H1 (cell line): ENCODE results near the gene METAP1D. TPM values are rescaled to one million over a fixed set of nuclear protein-coding genes. Genes with fewer than 3 reads are reported as not detected.
A peak's percentile ranks its signal among the peaks of the same experiment; 100 is the strongest.

Source experiments
- CTCF ChIA-PET: fragments of 300-600 bp; sonication (Branson Sonifier 250); formaldehyde crosslinking; loops from one replicate; lab custom pipeline; 2021; ENCODE audit not compliant: partially characterized antibody; lab: Charles Lee
- POLR2A ChIA-PET: fragments of 300-600 bp; sonication (Branson Sonifier 250); formaldehyde crosslinking; loops from one replicate; lab custom pipeline; 2021; ENCODE audit warnings: inconsistent platforms; ENCODE audit not compliant: partially characterized antibody; lab: Charles Lee
- DNase-seq, 2 experiments: peaks; one replicate each; pipeline versions ENCODE4 v3.0.0 to v3.0.0-alpha.2; 2010 to 2022; ENCODE audit warnings: low spot score in 2 of 2, low read depth in 1 of 2, mixed read lengths in 1 of 2
- FAIRE-seq: peaks from 2 replicates; lab custom pipeline; 2011; peaks lifted over from hg19 to GRCh38; lab: Jason Lieb, UNC
- H2AFZ ChIP-seq: 2 replicates; pipeline ENCODE4 v1.8.1; 2012; ENCODE audit warnings: low read length, inconsistent platforms
- H2AK5ac ChIP-seq: 2 replicates; pipeline ENCODE4 v1.6.1; 2013; ENCODE audit warnings: low read depth, low read length
- H2BK120ac ChIP-seq: replicated peaks from 2 replicates; pipeline ENCODE3; 2013; ENCODE audit warnings: low read depth, low read length, inconsistent platforms
- H2BK12ac ChIP-seq: 2 replicates; pipeline ENCODE4 v1.6.1; 2013; ENCODE audit warnings: low read depth, low read length
- H2BK15ac ChIP-seq: 2 replicates; pipeline ENCODE4 v1.6.1; 2013; ENCODE audit warnings: low read length
- H2BK20ac ChIP-seq: 2 replicates; pipeline ENCODE4 v1.6.1; 2013; ENCODE audit warnings: low read length
- H2BK5ac ChIP-seq: 2 replicates; pipeline ENCODE4 v1.6.1; 2013; ENCODE audit warnings: low read depth, low read length
- H3K14ac ChIP-seq: 2 replicates; pipeline ENCODE4 v1.6.1; 2013; ENCODE audit warnings: inconsistent platforms; ENCODE audit not compliant: insufficient read length
- H3K18ac ChIP-seq: 2 replicates; pipeline ENCODE4 v1.6.1; 2013; ENCODE audit warnings: low read length; ENCODE audit errors: extremely low read depth
- H3K23ac ChIP-seq: 2 replicates; pipeline ENCODE4 v1.6.1; 2013; ENCODE audit warnings: inconsistent platforms; ENCODE audit not compliant: insufficient read length
- H3K23me2 ChIP-seq: 2 replicates; pipeline ENCODE4 v1.6.1; 2013; ENCODE audit warnings: low read depth, low read length
- H3K27ac ChIP-seq: 2 replicates; pipeline ENCODE4 v1.6.1; 2011; ENCODE audit warnings: low read depth, low read length, inconsistent platforms
- H3K27me3 ChIP-seq, 4 experiments: replicated peaks in 1 of 4; 1 replicate in 1 of 4; 2 replicates in 3 of 4; pipeline versions ENCODE4 v1.6.1 to v1.8.1; 2011 to 2013; ENCODE audit warnings: low read length in 3 of 4, mild to moderate bottlenecking in 3 of 4, inconsistent platforms in 2 of 4, mixed read lengths in 2 of 4, moderate library complexity in 1 of 4; ENCODE audit not compliant: control insufficient read depth in 3 of 4, insufficient read depth in 3 of 4; ENCODE audit errors: extremely low read depth in 1 of 4
- H3K36me3 ChIP-seq, 4 experiments: 2 replicates each; pipeline versions ENCODE4 v1.6.1 to v1.8.1; 2011 to 2013; ENCODE audit warnings: mild to moderate bottlenecking in 4 of 4, low read length in 3 of 4, moderate library complexity in 2 of 4, control low read depth in 1 of 4, inconsistent platforms in 1 of 4; ENCODE audit not compliant: insufficient read depth in 4 of 4, control insufficient read depth in 2 of 4
- H3K4ac ChIP-seq: replicated peaks from 2 replicates; pipeline ENCODE3; 2013; ENCODE audit warnings: low read length, low read depth, mixed read lengths, inconsistent platforms; ENCODE audit not compliant: insufficient read length
- H3K4me1 ChIP-seq, 4 experiments: replicated peaks in 1 of 4; 1 replicate in 1 of 4; 2 replicates in 3 of 4; pipeline versions ENCODE4 v1.6.1 to v1.8.1; 2011 to 2013; ENCODE audit warnings: low read length in 3 of 4, inconsistent platforms in 2 of 4, mixed read lengths in 1 of 4; ENCODE audit not compliant: insufficient read depth in 4 of 4, control insufficient read depth in 3 of 4
- H3K4me2 ChIP-seq, 2 experiments: 2 replicates each; pipeline versions ENCODE4 v1.6.1 to v1.8.1; 2011 to 2013; ENCODE audit warnings: low read depth in 2 of 2, low read length in 2 of 2, control low read depth in 1 of 2, inconsistent platforms in 1 of 2, mild to moderate bottlenecking in 1 of 2; ENCODE audit not compliant: insufficient read depth in 1 of 2
- H3K4me3 ChIP-seq, 4 experiments: fragments of 200-600, 300-600 bp in 1 of 4; sonication (generic), shearing (Covaris generic), sonication (Bioruptor Twin) in 1 of 4; 2 replicates each; pipeline versions ENCODE4 v1.5.1 to v1.8.1; 2011 to 2016; ENCODE audit warnings: low read length in 4 of 4, low read depth in 3 of 4, control low read depth in 2 of 4, inconsistent platforms in 2 of 4, mild to moderate bottlenecking in 2 of 4, mixed read lengths in 1 of 4, moderate library complexity in 1 of 4; ENCODE audit not compliant: insufficient read depth in 2 of 4; ENCODE audit errors: extremely low read depth in 1 of 4
- H3K56ac ChIP-seq: replicated peaks from 2 replicates; pipeline ENCODE3; 2013; ENCODE audit warnings: low read depth, mild to moderate bottlenecking, mixed read lengths, low read length, inconsistent platforms; ENCODE audit not compliant: insufficient read length
- H3K79me1 ChIP-seq: 2 replicates; pipeline ENCODE4 v1.6.1; 2013; ENCODE audit warnings: low read depth, low read length, control low read depth
- H3K79me2 ChIP-seq, 2 experiments: 2 replicates each; pipeline versions ENCODE4 v1.6.1 to v1.8.1; 2012 to 2013; ENCODE audit warnings: low read length in 2 of 2, mild to moderate bottlenecking in 2 of 2, inconsistent platforms in 1 of 2; ENCODE audit not compliant: insufficient read depth in 2 of 2, control insufficient read depth in 1 of 2
- H3K9ac ChIP-seq, 4 experiments: replicated peaks in 1 of 4; 1 replicate in 1 of 4; 2 replicates in 3 of 4; pipeline versions ENCODE4 v1.6.1 to v1.8.1; 2011 to 2013; ENCODE audit warnings: low read depth in 3 of 4, low read length in 3 of 4, control low read depth in 2 of 4, mild to moderate bottlenecking in 2 of 4, moderate library complexity in 2 of 4, inconsistent platforms in 1 of 4; ENCODE audit errors: extremely low read depth in 1 of 4
- H3K9me3 ChIP-seq, 2 experiments: 2 replicates each; pipeline versions ENCODE4 v1.6.1 to v1.8.1; 2012 to 2013; ENCODE audit warnings: mild to moderate bottlenecking in 2 of 2, moderate library complexity in 2 of 2, control low read depth in 1 of 2, inconsistent platforms in 1 of 2, low read depth in 1 of 2, low read length in 1 of 2, mixed read lengths in 1 of 2; ENCODE audit not compliant: insufficient read depth in 2 of 2
- H4K20me1 ChIP-seq, 2 experiments: replicated peaks in 1 of 2; 2 replicates each; pipeline versions ENCODE3 to v1.8.1; 2011 to 2013; ENCODE audit warnings: inconsistent platforms in 2 of 2, low read length in 2 of 2, mild to moderate bottlenecking in 1 of 2; ENCODE audit not compliant: insufficient read depth in 2 of 2, control insufficient read depth in 1 of 2
- H4K5ac ChIP-seq: 2 replicates; pipeline ENCODE4 v1.6.1; 2013; ENCODE audit warnings: low read length, low read depth, mixed read lengths, inconsistent platforms; ENCODE audit not compliant: insufficient read length
- H4K8ac ChIP-seq: 2 replicates; pipeline ENCODE4 v1.8.0; 2013; ENCODE audit warnings: mild to moderate bottlenecking, moderate library complexity, low read length, inconsistent platforms; ENCODE audit not compliant: insufficient read depth; ENCODE audit errors: extremely low read depth
- H4K91ac ChIP-seq: replicated peaks from 2 replicates; pipeline ENCODE3; 2013; ENCODE audit warnings: low read length, mixed read lengths, inconsistent platforms; ENCODE audit not compliant: insufficient read length
- BRCA1 ChIP-seq: IDR thresholded peaks from 2 replicates; pipeline ENCODE4 v1.6.1; 2012; ENCODE audit warnings: low read depth, low read length, improper control_type of control experiment
- CBX8 ChIP-seq: fragments of 300-800, 300-1000 bp; sonication (generic); IDR thresholded peaks from 2 replicates; pipeline ENCODE4 v1.7.1; 2016; ENCODE audit warnings: low read depth, low read length, borderline replicate concordance
- KDM4A ChIP-seq: IDR thresholded peaks from one replicate; pipeline ENCODE4 v1.7.1; 2012; ENCODE audit warnings: low read depth, mild to moderate bottlenecking, moderate library complexity, low read length, inconsistent platforms; ENCODE audit not compliant: severe bottlenecking
- PHF8 ChIP-seq: fragments of 200-600 bp; sonication (generic); conservative IDR thresholded peaks from 2 replicates; pipeline ENCODE4 v1.7.1; 2012; ENCODE audit warnings: low read depth, mild to moderate bottlenecking, inconsistent platforms, low read length, moderate library complexity
- SIRT6 ChIP-seq: IDR thresholded peaks from one replicate; pipeline ENCODE4 v1.7.1; 2012; ENCODE audit warnings: low read length, inconsistent platforms
- TCF12 ChIP-seq: IDR thresholded peaks from 2 replicates; pipeline ENCODE4 v1.6.1; 2011; ENCODE audit warnings: low read depth, mild to moderate bottlenecking, low read length
- YY1 ChIP-seq: IDR thresholded peaks from 2 replicates; pipeline ENCODE4 v1.6.1; 2011; ENCODE audit warnings: low read depth, mild to moderate bottlenecking, low read length
- WGBS, 2 experiments: shearing (Covaris generic) in 1 of 2; methylation state at CpG; one replicate each; pipeline versions ENCODE4 v1.1.6 to v1.1.7; 2013 to 2015; ENCODE audit warnings: low lambda C conversion rate in 2 of 2, mixed read lengths in 2 of 2, inconsistent platforms in 1 of 2, low coverage in 1 of 2, missing lambda C conversion rate in 1 of 2; ENCODE audit not compliant: insufficient replicate concordance in 2 of 2, insufficient coverage in 1 of 2, insufficient read length in 1 of 2; ENCODE audit errors: extremely low coverage in 1 of 2, missing lambda C conversion rate in 1 of 2; 5-methylcytosine and 5-hydroxymethylcytosine counted together
- polyA plus RNA-seq, 7 experiments: library from polyadenylated mRNA; depleted of rRNA in 3 of 7; stranded (reverse) in 5 of 7; unstranded in 2 of 7; fragments of >200 nt in 5 of 7; fragments of 200-250 nt in 2 of 7; gene quantifications; 1 replicate in 5 of 7; 2 replicates in 1 of 7; 4 replicates in 1 of 7; pipeline versions ENCODE4 v1.2.1 to v1.2.3, GENCODE V29; 2011 to 2013; ENCODE audit warnings: missing spikeins in 2 of 7, mixed read lengths in 2 of 7
- total RNA-seq: library from RNA; stranded (reverse); fragmentation: NEBNext Ultra II Directional; extraction: Animal tissue kit (Norgen Biotek cat#: 25700); gene quantifications from 2 replicates; pipeline ENCODE4 v1.2.1, GENCODE V29; 2021
- TF ChIP-seq, protein P1 (sequence below): IDR thresholded peaks from 2 replicates; pipeline ENCODE4 v1.6.1; 2012; ENCODE audit warnings: inconsistent platforms
- TF ChIP-seq, protein P2 (sequence below): IDR thresholded peaks from 2 replicates; pipeline ENCODE4 v1.6.1; 2011; ENCODE audit warnings: low read depth, mild to moderate bottlenecking, low read length; ENCODE audit not compliant: insufficient read depth

Gene METAP1D
- total and polyA plus RNA-seq, 2 of the 8 experiments (the other 6 are each of a cell fraction or from before 2014, with no cell fraction given): 3.9 to 6.2 TPM

DNA sequence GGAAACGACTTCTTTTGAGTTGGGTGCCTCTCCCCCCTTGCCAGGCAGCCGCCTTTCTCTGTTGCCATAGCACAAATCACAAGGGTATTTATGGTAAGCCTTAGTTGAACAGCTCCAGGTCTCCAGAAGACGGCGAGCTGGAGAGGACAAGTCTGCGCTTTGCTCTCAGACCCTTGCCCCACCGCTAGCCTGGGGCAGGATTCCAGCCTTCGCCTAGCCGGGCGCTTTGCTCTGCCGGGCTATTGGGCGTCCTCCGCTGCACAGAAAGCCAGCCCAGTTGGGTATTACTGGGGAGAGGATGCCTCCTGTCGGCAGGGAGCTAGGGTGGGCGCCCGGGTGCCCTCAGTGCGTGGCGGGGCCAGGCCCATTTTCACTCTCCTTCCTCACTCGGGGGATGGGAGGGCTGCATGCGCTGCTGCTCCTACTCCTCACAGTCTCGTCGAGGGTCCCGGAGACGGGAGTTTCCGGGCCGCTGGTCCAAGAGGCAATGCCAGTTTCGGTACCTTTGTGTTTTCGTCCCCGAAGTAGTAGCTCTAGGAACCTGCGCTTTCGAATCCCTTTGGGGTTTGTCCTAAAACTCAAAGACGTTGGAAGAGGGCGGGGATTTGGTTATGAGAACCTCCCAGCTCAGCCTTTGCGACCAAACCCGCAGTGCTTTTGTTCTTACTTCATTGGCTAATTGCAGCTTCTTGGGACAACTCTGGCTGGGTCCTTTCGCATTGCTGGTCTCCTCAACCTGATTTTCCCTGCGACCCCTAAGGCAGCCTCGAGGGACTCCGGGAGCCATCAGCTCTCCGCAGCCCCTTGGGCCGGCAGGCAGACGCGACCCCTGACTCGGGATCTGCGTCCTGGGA is 106.6 kb downstream of the METAP1D start:
- Histone ChIP-seq H3K4me2 (peak overlapping the region; percentile 65 to 77), H2BK120ac (no peak overlapping the region), H3K4ac (no peak overlapping the region), H3K14ac (no peak overlapping the region), H2BK20ac (no peak overlapping the region), H3K18ac (no peak overlapping the region), H4K5ac (no peak overlapping the region), H3K36me3 (no peaks in the 10 kb centered on the region; a peak in 1 of 8 replicates), H3K4me1 (peaks cover 4 to 36% (median 19%) of the 10 kb centered on the region in 4 experiments), H3K9me3 (no peaks in the 10 kb centered on the region), H3K56ac (no peak overlapping the region), H3K79me1 (no peaks in the 10 kb centered on the region), H4K8ac (peak overlapping the region; percentile 39; the same call in 1 of the 2 replicates), H2AFZ (peak overlapping the region; percentile 72), H3K27ac (no peak overlapping the region), H2BK12ac (peak overlapping the region; percentile 82), H3K4me3 (peak overlapping the region; percentile 19 to 57 (median 37); a peak in 7 of 8 replicates), H3K27me3 (peaks cover 74 to 95% (median 88%) of the 10 kb centered on the region in 4 experiments), H4K20me1 (peaks cover 4 to 13% of the 10 kb centered on the region in 2 experiments), H2AK5ac (no peak overlapping the region), H4K91ac (no peak overlapping the region), H3K9ac (peak overlapping the region in 1 of 4 experiments; percentile 8; a peak in 2 of 7 replicates), H3K23ac (no peak overlapping the region), H2BK15ac (0 out of 2 replicates have a peak overlapping the region, but pooled peaks have one; percentile 12), H3K23me2 (peaks cover 19% of the 10 kb centered on the region; the same call in 1 of the 2 replicates), H2BK5ac (no peak overlapping the region), H3K79me2 (no peaks in the 10 kb centered on the region)
- ChIA-PET POLR2A (interaction anchor here (1.6 to 16.0 kb wide), 2 partner anchors 10 to 19 kb away, joined by 8 to 184 read pairs; partner anchors contain the start of gene DLX1), CTCF (interaction anchor here (0.6 to 11.7 kb wide), 27 partner anchors 13 to 692 kb away, joined by 3 to 198 read pairs (median 5); partner anchors contain the start of gene DLX1)
- FAIRE-seq (no peak), DNase-seq (peak in 1 of 2 experiments; percentile 80)
- 4% methylated on average over 43 of the region's 44 CpGs; no CpG with 5 or more reads in 1 of the 2 experiments for WGBS, 2 experiments
- TF ChIP-seq, protein P1, sequence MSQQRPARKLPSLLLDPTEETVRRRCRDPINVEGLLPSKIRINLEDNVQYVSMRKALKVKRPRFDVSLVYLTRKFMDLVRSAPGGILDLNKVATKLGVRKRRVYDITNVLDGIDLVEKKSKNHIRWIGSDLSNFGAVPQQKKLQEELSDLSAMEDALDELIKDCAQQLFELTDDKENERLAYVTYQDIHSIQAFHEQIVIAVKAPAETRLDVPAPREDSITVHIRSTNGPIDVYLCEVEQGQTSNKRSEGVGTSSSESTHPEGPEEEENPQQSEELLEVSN: no peak
- TF ChIP-seq SIRT6: no peak
- TF ChIP-seq, protein P2, sequence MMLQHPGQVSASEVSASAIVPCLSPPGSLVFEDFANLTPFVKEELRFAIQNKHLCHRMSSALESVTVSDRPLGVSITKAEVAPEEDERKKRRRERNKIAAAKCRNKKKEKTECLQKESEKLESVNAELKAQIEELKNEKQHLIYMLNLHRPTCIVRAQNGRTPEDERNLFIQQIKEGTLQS: no peak
- no peak for TF ChIP-seq TCF12
- TF ChIP-seq YY1: 0 out of 2 replicates have a peak, but pooled peaks have one; percentile 18
- no peak; the same call in 1 of the 2 replicates for TF ChIP-seq CBX8
- no peak for TF ChIP-seq PHF8
- TF ChIP-seq KDM4A: peak; percentile 51
- no peak for TF ChIP-seq BRCA1
